NK-92 (cell line): ENCODE results near the gene TTLL5.

Source experiments
- DNase-seq: peaks from one replicate; lab custom pipeline; 2025; ENCODE audit not compliant: unreplicated experiment; lab: John Stamatoyannopoulos, UW

TTLL5 gene, protein sequence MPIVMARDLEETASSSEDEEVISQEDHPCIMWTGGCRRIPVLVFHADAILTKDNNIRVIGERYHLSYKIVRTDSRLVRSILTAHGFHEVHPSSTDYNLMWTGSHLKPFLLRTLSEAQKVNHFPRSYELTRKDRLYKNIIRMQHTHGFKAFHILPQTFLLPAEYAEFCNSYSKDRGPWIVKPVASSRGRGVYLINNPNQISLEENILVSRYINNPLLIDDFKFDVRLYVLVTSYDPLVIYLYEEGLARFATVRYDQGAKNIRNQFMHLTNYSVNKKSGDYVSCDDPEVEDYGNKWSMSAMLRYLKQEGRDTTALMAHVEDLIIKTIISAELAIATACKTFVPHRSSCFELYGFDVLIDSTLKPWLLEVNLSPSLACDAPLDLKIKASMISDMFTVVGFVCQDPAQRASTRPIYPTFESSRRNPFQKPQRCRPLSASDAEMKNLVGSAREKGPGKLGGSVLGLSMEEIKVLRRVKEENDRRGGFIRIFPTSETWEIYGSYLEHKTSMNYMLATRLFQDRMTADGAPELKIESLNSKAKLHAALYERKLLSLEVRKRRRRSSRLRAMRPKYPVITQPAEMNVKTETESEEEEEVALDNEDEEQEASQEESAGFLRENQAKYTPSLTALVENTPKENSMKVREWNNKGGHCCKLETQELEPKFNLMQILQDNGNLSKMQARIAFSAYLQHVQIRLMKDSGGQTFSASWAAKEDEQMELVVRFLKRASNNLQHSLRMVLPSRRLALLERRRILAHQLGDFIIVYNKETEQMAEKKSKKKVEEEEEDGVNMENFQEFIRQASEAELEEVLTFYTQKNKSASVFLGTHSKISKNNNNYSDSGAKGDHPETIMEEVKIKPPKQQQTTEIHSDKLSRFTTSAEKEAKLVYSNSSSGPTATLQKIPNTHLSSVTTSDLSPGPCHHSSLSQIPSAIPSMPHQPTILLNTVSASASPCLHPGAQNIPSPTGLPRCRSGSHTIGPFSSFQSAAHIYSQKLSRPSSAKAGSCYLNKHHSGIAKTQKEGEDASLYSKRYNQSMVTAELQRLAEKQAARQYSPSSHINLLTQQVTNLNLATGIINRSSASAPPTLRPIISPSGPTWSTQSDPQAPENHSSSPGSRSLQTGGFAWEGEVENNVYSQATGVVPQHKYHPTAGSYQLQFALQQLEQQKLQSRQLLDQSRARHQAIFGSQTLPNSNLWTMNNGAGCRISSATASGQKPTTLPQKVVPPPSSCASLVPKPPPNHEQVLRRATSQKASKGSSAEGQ (N-terminal part only)

DNA sequence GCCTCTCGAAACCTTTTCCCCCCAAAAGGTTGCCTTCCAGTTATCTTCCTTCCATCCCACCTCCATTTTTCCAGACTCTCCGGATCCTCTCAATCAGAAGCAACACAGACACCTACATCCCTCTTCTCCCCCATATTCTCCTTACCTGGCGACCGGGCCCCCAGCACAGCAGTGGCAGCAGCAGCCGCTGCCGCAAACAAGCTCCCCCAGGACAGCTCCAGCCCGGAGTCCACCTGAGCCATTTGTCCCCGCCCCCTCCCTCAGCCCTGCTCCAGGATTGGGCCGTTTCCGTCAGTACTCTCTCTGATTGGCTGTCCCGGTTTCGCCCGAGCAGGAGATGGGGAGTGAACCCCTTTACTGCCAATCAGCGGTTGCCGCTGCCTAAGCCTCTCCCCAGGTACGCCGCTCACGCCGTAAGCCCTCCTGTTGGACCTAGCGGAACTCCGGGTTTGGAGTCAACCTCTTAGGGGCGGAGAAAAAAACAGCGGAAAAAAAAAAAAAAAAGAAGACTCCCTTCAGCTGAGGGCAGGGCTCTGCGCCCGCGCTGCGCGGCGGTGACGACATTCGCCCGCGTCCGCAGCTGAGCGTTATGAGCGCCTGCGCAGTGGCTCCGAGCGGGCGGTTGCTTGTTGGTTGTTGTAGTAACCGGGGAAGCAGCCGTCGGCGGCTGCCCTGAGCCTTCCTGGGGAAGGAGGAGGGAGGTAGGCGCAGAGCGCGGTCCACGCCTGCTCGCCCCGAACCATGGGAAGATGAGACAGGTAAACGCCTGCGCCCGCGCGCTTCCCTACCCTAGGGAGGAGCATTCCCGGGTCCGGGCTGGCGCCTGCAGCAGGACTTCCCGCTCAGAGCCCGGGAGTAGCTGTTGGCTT lies at the start of gene TTLL5, which contains the start of gene ERG28:
TSS of gene TTLL5 (plus strand) at position 617 of the 869 bp plus-strand sequence. CDS start 1,904 bp downstream, outside the sequence.
TSS of gene ERG28 (minus strand) at position 247 of the 869 bp plus-strand sequence. CDS start 3,374 bp downstream, outside the sequence.
- DNase-seq = peak; percentile 98

DNA sequence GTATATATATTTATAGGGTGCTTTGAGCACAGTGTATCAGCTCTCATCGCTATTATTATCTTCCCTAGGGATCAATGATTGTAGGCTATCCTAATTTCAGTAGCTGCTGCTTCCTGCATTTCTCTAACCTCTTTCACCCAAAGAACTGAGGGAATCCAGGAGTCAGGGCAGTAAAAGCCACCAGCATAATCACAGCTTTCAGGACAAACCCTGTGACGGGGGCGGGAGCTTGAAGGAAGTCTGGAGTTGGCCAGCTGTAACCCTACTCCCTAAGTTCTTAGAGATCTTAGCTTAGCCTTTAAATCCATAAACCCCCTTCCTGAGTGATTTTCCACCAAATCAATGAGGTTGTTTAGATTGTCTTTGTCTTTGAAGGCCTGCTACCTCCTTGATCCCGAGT lies 48.9 kb upstream of the TTLL5 start:
- DNase-seq = no peak

DNA sequence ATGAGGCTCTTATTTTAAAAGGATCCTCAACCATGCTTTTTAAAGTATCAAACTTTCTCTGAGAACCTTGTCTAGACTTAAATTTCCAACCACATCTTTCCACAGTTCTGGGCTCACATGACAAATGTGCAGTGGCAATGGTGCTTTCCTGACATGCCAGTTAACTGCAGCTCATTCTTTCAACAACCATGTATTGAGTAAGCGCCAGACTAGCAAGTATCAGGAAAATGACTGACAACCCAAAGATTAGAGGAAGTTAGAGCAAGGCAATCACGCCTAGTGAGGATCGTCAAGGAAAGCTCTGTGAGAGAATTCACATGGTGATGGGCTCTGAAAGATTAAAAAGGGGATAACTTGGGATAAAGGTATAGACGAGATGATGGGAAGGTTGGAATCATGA lies 46.9 kb upstream of the TTLL5 start:
- DNase-seq = no peak

DNA sequence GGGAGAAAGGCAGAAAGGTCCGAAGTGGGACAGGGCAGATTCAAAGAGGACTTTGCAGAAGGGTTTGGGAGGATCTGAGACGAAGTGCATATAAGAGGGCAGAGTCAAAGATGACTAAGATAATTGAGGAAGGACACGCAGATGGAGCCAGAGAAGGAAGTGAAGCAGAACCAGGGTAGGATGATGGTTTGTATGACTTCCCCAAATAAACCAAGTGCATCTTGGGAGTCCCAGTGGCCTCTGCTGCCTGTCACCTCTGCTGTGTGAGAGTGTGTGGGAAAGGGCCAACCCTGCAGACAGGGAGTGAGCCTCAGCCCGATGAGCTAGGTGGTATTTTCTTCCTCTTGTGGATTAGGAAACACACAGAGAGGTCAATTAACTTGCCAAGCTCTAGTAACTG lies 45.8 kb upstream of the TTLL5 start:
- DNase-seq = no peak

DNA sequence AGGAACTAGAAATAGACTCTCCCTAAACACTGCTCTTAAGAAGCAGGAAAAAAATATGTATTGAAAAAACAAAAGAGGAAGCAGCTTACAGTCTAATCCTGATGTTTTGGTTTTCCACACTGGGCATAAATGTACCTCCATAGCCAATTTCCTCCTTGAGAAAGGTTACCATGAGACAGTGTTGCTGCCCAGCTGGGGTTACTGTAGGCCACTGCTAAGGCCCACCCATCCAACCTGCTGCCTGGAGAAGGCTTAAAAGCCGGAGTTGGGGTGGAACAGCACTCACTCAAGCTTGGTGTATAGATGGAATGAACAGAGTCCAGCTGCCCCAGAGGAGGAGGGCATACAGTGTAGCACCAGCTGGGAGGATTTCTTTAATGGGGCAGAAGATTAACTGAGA lies 41.5 kb upstream of the TTLL5 start:
- DNase-seq = no peak

DNA sequence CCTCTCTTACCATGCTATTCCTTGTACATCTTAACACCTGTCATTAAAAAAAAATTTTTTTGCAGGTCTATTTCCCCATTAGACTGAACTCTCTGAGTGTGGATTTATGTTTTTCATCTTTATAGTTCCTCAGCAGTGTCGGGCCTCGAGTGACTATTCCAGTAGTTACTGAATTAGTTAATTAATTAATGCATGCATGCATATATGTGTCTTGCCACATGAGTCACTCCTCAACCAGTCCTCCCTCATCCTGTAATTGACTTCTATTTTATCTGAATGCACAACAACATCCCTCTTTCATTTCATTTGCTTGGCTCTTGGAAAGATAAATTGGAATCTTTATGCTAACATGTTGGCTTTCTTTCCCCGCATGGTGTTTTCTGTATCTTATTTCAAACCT lies 36.0 kb upstream of the TTLL5 start:
- DNase-seq = no peak

DNA sequence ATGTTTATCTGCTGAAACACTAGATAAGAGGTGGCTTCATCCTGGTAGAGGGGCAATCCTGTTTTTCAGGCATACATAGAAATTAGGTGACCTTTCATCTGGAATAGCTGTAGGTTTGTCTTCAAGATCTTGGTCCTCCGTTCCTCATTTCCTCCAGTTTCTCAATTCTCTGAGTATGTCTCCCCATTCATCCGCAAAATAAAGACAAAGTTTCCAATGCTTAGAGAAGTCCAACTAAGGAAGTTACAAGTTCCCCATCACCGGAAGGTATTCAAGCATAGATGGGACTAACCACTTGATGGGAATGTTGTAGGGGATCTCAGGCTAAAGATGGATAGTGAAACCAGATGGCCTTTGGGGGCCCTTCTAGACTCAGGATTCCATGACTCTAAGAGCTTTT lies 34.6 kb upstream of the TTLL5 start:
- no peak for DNase-seq

DNA sequence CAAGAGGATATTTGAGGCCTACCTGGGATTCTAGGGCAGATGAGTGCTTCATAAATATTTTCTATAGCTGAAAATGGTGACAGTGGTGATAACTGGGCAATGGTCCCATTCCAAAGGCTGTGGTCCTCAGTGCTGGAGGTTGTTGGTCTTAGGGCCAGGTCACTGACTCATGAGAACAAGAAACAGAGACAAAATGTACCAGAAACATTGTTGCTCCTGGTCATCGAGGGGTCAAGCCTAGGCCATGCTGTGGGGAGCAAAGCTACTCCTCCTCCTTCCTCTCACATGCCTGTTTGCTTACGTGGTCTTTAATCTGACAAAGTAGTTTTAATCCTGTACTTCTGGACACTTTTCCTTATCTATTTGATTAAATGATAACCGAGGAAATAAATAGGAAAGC lies 34.2 kb upstream of the TTLL5 start:
- DNase-seq = no peak

DNA sequence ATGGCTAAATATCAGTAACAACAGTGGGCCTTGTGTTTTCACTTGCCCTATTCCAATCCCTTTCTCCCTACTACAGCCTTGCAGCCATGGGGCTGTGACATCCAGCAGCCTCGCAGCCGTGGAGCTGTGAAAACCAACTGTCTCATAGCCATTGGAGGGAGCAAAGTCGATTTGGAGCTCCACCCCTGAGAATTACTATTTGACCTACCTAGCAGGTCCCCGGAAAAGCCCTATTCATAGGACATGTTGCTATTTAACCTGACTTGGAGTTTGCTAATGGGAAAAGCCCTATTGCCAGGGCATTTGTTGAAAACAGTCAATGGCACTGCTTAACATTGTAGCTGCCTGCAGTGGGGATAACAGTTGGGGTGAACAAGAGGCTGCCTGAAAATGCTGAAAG lies 33.6 kb upstream of the TTLL5 start:
- DNase-seq = no peak

DNA sequence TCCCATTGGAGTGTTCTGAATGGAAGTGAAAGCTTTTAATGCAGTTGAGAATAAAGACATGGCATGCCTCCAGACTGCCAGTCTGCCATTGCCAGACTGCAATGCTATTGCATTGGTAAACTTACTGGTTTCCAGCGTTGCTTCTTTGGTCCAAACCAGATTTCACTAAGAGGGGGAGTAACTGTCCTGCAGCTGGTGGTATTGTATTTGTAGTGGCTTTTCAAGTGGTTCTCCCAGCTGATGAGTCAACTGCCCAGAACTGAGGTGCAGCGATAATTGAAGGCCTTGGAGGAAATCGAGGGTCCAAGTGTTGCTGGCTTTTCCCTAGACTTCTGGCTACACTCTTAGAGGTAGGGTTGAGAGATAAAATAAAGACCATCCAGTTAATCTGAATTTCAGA lies 32.2 kb upstream of the TTLL5 start:
- no peak for DNase-seq

DNA sequence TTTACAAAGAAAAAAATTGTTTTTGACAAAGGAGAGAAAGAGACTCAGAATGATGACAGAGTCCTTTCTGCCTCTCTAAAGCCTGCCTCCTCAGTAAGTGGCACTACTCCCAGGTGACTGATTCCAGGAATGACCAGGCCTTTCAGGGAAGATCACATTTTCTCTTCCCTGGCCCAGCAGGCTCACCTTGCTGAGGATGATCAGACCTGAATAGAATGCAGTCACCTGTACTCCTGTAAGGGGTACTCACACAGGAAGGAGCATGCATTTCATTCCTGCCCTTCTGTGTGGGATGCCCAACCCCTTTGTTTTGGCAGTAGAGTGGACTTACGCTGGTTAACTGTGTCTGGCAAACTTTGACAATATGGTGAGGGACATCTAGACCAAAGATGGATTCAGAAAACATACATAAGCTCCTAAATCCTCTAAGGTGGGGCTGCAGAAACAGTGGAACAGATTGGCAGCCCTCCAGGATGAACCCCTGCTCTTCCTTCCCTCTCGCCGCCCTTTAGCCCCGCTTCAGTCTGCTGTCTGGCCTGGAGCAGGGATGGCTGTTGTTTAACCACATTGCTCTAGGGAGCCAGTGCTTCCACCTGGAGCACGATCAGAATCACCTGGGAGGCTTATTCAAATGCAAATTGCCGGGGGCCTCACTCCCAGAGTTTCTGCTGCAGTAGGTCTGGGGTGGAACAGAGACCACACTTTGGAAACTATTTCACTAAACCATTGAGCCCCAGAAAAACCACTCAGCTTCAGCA lies 30.2 kb upstream of the TTLL5 start:
- no peak for DNase-seq

DNA sequence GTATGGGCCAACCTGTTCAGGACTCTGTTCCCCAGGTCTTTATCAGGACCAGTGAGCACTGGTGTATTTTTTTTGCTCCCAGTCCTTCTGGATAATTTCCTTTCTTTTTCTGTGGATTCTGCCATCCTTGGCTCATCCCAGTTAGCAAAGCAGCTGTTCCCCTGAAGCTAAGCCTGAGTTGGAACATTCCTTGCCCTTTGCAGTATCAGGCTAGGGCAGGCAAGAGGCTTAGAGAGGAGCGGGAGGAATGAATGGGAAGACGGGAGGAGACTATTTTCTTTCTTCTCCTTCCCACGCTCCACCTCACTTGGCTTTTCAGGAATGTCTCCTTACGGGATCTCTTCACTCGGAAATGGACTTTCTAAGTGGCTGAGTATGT lies 29.6 kb upstream of the TTLL5 start:
- DNase-seq = no peak

DNA sequence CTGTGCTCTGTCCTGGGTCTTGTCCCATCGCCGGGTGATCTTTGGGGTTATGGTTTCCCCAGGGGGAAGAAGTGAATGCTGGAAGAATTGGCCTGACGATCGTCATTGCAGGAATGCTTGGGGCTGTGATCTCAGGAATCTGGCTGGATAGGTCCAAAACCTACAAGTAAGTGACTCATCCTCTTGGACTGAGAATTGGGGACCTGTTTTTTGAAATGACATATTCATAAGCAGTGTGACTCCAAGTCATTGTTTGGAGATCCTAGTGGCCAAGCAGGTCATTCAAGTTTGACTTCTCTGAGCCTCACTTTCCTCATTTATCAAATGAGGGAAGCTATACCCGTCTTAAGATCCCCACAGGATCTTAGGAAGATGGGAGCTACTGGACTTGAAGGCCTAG lies 26.2 kb upstream of the TTLL5 start:
- no peak for DNase-seq

DNA sequence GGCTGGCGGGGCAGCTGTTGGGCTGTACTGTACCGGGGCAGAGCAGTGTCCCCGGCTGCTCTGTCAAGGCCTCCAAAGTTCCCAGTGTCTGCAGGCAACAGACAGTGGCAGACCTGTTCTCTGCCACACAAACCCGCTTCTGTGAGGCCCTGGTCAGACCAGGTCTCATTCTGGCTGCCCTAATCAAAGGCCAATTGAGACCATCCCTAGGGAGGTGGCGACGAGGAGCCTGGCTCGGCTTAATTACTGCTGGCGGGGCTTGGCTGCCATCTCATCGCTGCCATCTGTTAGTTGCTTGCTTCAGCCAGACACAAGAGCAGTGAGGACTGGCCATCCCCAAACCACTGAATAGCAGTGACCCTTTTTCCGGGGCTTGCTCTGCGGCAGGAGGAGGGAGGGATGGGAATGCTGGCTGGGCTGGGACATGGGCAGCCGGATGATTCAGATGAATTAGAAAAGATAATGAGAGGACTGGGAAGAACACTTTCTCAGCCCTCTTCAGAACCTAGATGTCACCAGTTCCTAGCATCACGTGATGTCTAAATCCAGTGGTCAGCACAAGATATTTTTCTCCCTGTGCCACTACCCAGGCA lies 24.9 kb upstream of the TTLL5 start:
- DNase-seq = no peak

DNA sequence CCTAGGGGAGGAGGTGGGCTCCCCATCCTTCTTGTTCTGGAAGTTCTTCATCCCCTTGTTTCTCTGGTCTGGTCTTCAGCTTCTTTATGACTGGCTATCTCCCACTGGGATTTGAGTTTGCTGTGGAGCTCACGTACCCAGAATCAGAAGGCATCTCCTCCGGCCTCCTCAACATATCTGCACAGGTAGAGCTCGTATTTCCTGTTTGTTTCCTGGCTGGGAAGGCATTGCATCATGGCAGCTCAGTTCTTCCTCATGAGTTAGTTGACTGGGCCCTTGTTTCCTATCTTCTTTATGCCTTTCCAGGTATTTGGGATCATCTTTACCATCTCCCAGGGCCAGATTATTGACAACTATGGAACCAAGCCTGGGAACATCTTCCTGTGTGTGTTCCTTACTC lies 20.2 kb upstream of the TTLL5 start:
- no peak for DNase-seq

DNA sequence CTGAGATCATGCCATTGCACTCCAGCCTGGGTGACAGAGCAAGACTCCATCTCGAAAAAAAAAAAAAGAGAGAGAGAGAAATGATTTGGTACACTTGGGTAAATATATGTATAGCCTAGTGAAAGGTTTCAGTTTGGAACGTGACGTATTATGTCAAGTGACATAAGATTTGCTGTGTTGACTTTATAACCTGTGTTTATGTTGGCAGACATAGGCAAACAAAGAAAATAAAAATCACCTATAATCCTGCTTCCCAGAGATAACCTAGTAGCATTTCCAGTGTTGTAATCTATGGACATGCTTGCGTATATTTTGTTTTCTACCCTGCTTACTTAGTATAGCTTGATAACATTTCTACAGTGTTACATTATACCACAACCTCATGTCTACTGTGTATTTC lies 17.1 kb upstream of the TTLL5 start:
- no peak for DNase-seq

DNA sequence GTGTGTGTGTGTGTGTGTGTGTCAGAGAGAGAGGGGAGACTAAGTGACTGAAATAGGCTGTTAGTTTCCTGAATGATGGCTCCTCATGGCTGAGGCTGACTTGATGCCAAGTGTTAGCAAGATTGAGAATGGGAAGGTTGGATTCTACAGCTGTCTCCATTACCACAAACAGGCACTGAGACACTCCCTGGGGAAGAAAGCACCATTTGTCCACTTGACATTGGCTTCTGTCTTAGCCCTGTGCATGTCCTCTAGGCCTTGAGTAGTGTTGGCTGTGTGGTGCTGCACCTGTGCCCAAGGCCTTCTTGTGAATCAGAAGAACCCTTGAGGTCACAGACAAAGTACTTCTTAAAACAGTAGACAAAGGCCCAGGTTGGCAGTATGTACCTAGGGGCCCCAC lies 16.0 kb upstream of the TTLL5 start:
- DNase-seq = no peak

DNA sequence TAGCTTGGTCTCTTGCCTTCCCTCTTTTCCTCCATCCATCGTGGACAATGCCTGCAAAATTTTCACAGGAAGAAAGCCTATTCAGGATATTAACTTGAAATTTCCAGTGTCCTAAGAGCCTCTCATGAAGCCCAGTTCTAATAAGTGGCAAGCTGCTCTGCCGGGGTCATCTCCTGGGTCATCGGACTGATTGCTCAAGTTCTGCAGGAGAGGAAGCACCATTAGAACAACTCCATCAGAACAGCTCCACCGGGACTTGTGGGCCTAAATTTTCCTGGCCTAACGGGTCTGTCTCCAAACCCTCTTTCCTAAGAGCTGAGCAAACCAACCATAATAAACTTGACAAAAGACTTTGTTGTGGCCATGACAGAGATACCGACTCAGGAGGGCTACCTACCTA lies 14.3 kb upstream of the TTLL5 start:
- no peak for DNase-seq

DNA sequence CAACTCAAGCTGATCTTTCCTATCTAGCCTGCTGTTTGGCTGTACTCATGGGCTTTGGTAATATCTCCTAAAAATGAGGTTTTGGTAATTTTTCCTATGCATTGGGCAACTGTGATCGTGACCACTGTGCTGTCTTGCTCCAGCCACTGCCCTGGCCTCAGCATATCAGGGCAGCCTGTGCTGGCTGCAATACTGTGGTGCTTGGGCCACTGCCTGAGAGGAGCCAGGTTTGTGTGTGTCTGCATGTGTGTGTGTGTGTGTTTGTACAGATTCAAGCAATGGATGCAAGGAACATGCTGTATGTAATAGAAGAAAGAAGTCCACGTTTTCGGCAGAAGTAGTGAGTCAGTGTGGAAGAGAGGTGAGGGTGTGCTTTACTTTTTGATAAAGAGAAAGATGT lies 13.4 kb upstream of the TTLL5 start:
- no peak for DNase-seq
